Stimulated activated CD4-positive, alpha-beta T cell treated with anti-CD3 and anti-CD28 coated beads, Interleukin-15, amount 100 ng/mL, for 24 hours (primary cell): ENCODE data around the gene ZNF592.
"Not testable (repeated sequence)": the region's sequence is repeated elsewhere in the genome, so short reads cannot be mapped to it uniquely, and the experiment has no call there.

ENCODE experiments used
- DNase-seq: peaks from one replicate; pipeline ENCODE4 v3.0.0-alpha.2; 2020

Gene ZNF592

GRCh38 chr15:84749111-84749991 is 959 bp downstream of the ZNF592 start:
- peak; percentile 63 for DNase-seq

DNA sequence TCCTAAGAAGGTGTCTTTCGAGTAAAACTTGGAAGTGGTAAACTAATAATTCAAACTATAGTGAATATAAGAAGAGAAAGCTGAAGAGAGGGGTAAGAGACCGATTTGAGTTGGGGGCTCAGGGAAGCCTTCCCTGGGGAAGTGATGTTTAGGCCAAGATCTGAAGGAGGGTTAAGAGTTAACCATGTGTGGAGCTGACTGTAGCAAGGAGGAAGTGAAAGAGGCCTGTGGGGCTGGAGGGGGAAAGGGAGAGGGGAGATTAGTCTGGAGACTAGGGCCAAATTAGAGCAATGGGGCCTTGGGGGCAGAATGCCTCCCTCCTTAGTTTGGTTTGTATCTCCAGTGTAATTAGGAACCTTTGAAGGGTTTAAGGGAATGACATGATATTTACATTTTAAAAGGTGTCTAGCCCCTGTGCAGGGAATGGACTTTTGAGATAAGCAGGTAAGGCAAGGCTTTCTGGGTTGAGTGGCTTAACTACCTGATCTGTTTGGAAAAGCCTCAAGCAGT is 2.2 kb downstream of the ZNF592 start:
- no peak for DNase-seq

DNA sequence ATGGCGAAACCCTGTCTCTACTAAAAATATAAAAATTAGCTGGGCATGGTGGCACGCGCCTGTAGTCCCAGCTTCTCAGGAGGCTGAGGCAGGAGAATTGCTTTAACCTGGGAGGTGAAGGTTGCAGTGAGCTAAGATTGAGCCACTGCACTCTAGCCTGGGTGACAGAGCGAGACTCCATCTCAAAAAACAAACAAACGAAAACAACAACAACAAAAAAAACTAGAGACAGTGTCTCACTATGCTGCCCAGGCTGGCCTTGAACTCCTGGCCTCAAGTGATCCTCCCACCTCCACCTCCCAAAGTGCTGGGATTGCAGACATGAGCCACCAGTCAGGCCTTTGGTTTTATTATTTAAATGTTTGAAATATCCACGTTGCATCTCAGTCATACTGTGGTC is 3.3 kb downstream of the ZNF592 start:
- not testable (repeated sequence) for DNase-seq

DNA sequence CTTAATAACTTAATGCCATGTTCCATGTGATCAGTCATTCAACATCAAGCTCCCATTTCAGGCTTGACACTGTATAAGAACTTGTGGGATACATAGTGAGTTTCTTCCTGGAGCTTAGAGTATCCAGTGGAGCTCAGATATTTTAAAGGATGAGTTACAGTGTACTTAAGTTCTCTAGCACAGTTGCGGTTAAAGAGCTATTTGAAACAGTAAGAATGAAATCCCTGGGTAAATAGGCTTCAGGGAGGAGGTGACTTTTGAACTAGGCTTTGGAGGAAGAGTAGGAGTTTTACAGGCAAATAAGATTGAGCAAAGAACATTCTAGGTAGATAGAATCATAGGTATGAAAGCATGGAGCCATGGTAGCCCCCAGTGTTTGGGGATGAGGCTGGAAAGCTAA is 3.8 kb downstream of the ZNF592 start:
- DNase-seq, result no peak

- no peak for DNase-seq
These were observed 4.3 kb downstream of the ZNF592 start for GRCh38 chr15:84752700-84753099.

DNA sequence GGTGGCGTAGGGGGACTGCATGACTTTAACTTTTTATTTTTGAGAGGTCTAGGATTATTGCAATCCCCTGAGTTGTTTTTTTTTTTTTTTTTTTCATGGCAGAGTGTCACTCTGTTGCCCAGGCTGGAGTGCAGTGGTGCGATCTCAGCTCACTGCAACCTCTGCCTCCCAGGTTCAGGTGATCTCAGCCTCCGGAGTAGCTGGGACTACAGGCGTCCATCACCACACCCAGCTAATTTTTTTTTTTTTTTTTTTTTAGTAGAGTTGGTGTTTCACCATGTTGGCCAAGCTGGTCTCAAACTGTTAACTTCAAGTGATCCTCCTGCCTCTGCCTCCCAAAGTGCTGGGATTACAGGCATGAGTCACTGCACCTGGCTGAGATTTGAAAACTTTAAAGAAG is 6.5 kb downstream of the ZNF592 start:
- DNase-seq, result not testable (repeated sequence)

DNA sequence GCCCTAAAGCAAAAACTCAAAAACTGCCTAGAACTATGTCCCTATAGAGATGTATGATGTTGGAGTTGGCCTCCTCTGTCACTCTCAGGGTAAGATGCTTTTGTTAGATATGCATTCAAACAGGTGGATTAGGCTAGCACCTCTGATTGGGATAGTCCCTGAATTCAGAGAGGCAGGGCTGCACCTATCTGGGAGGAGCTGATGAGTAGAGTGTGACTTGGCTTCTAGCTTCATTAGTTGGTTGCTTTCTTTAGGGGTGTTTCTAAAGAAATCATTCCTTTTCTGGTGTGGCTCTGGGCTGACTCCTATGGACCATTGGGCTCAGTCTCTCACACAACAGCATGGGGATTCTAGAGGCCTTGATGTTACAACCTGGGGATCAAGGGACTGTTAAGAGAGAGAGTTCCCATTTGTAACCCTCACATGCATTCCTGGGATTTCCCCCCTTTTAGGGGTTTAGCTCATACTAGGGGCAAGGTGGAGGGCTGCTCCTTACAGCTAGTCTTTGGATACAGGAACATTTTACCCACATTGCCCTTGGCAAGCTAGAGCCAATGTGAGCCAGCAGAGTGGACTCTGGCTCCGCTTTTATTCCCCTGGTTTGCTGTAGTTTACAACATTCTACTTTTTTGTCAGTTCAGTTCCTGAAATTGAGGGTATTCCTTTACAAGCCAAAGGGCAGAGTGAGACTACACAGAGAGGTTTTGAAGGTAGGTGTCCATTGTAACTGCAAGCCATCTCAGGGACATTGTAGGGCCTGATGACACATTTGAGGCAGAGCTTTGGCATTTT is 7.5 kb downstream of the ZNF592 start:
- no peak for DNase-seq

- DNase-seq, result no peak
These were observed 10.6 kb downstream of the ZNF592 start for GRCh38 chr15:84759018-84759417.

- no peak for DNase-seq
These were observed 11.8 kb downstream of the ZNF592 start for GRCh38 chr15:84760219-84760618.

DNA sequence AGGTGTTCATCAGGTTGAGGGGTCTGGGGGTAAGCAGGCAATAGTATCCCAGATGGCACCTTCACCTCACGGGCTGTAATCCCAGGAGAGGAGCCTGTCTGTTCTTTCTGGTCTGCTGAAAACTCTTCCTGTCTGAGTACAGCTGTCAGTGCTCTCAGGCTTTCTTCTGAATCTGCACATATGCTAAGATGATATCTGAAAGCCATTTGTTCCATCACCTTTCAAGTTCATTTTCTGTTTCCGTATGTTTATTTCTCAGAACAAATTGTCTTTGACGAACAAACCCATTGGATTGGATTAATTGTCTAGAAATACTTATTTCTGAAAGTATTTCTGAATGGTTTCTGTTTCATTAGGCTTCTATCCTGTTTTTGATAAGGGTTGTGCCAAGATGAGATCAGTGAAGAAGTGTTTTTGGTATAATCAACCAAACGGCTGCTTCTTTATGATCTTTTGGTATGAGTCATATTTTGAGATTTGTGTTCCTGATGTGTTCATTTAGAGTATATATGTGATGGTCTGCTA is 13.3 kb downstream of the ZNF592 start:
- DNase-seq, result peak; percentile 19

- no peak for DNase-seq
These were observed 14.6 kb downstream of the ZNF592 start for GRCh38 chr15:84762840-84763572.

DNA sequence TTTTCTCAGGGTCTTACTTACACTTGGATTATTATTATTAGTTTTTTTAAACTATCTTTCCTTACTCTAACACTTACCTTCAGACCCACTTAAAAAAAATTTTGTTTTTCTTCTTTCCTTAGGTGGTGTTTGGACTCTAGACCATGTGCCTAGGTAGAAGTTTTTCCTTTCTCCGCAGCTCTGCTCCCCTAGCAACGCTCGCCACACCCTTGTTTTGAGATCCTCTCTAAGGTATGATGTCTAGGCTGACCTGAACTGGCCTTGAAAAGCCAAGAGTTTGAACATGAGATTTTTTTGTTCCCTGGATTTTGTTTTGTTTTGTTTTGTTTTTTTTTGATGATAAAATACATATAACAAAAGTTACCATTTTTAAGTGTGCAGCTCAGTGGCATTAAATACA is 16.2 kb downstream of the ZNF592 start:
- no peak for DNase-seq

DNA sequence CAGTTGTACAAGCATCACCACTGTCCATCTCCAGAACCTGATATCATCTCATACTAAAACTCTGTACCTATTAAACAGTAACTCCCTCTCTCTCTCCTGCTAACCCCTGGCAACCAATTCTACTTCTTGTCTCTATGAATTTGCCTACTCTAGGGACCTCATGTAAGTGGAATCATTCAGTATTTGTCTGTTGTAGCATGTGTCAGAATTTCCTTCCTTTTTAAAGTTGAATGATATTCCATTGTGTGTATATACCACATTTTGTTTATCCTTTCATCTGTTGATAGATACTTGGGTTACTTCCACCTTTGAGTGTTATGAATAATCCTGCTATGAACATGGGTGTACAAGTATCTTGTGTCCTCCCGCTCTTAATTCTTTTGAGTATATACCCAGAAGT is 16.6 kb downstream of the ZNF592 start:
- no peak for DNase-seq

GRCh38 chr15:84765675-84766074 is 17.3 kb downstream of the ZNF592 start:
- no peak for DNase-seq

DNA sequence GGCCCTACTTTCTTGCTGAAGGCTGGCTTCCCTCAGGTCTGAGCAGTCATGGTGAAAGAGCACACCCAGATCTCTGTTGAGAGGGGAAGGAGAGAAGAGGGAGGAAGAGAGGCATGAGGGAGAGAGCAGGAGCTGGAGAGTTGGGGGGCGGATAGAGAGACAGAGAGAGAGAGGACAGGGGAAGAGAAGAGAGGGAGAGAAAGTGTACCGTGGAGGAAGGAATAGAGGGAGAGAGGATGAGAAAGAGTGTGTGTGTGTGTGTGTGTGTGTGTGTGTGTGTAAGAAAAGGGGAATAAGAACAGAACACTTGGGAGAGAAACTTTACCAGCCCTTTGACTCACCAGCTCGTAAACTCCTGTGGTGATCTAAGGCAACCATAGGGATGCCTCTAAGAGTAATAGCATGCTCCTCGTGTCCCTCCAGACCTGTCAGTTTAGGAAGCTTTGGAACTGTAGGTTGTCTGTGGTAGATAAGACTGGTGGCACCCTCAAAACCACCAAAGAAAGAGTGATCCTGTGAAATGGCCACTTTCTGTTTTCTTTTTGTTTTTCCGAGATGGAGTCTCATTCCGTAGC is 18.2 kb downstream of the ZNF592 start:
- DNase-seq, result no peak

DNA sequence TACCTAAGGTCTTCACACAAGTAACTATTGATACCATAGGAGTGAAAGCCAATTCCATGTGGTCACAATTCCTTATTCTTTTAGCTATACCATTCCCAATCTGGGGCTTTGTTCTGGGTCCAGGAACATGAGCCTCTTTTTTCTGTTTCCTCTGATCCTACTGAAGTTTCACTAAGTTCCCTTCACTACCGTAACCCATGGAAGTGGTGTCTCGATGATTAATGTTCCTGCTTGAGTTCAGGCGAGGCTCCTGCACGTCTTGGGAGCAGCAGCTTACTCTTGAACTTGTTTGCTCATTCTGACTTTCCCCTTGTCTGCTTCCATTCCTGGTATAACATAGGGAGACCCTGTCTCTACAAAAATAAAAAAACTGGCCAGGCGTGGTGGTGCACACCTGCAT is 23.6 kb downstream of the ZNF592 start:
- no peak for DNase-seq

- no peak for DNase-seq
These were observed 24.1 kb downstream of the ZNF592 start for GRCh38 chr15:84772467-84772866.

GRCh38 chr15:84773716-84774115 is 25.3 kb downstream of the ZNF592 start:
- DNase-seq, result no peak

GRCh38 chr15:84775867-84776449 is 27.6 kb downstream of the ZNF592 start:
- DNase-seq, result no peak

DNA sequence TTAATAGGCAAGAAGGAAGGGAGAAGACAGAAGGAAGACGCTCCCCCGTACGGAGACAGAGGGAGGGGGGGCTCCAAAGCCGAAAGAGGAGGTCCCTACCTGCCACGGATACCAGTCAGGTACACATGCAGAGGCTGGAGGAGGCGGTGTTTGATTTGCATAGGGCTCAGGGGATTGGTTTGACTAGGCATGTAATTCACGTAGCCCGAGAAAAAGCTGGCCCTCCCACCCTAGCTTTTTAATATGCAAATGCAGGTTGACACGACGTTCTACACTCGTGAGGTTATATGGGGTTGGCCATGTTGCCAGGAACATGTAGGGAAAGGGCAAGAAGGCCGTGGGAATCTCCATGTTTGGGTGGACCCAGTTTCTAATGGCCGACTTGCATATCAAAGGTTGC is 29.8 kb downstream of the ZNF592 start:
- no peak for DNase-seq

- DNase-seq, result no peak
These were observed 32.1 kb downstream of the ZNF592 start for GRCh38 chr15:84780492-84780891.

- no peak for DNase-seq
These were observed 33.1 kb downstream of the ZNF592 start for GRCh38 chr15:84781495-84781894.
